Panc1 (cell line): ENCODE measurements around the gene TGFBRAP1. TPM values are rescaled to one million over a fixed set of nuclear protein-coding genes. Genes with fewer than 3 reads are reported as not detected.

Source experiments
- ATAC-seq: fragments of 200-7000 bp; cut with Tn5 transposase; 2 replicates; pipeline ENCODE4 v1.9.1; 2020; ENCODE audit warnings: mild to moderate bottlenecking, moderate library complexity
- BruUV-seq: library from RNA; stranded (reverse); fragments of 400-500 nt; replicated peaks from 2 replicates; lab custom pipeline; 2021; lab: Mats Ljungman, UMichigan
- CTCF ChIA-PET: fragments of 300-600 bp; sonication (Branson Sonifier 250); formaldehyde crosslinking; loops from one replicate; lab custom pipeline; 2022; ENCODE audit warnings: antibody characterized with exemption; lab: Charles Lee
- POLR2A ChIA-PET: fragments of 300-600 bp; sonication (Branson Sonifier 250); formaldehyde crosslinking; loops from one replicate; lab custom pipeline; 2022; ENCODE audit warnings: antibody characterized with exemption; lab: Charles Lee
- DNase-seq: peaks from one replicate; pipeline ENCODE4 v3.0.0-alpha.2; 2010; ENCODE audit warnings: low read depth, low spot score
- H3K27ac ChIP-seq: 2 replicates; pipeline ENCODE4 v1.5.1; 2011; ENCODE audit warnings: mild to moderate bottlenecking, low read length, inconsistent platforms
- H3K27me3 ChIP-seq: fragments of 200-500 bp; sonication (Bioruptor generic); 2 replicates; pipeline ENCODE4 v1.6.0; 2014; ENCODE audit warnings: low read length, inconsistent platforms; ENCODE audit not compliant: control insufficient read depth, insufficient read depth
- H3K36me3 ChIP-seq: fragments of 200-500 bp; sonication (Bioruptor generic); 2 replicates; pipeline ENCODE4 v1.5.1; 2014; ENCODE audit warnings: inconsistent platforms, mild to moderate bottlenecking, low read length, moderate library complexity; ENCODE audit not compliant: control insufficient read depth, insufficient read depth
- H3K4me1 ChIP-seq: 2 replicates; pipeline ENCODE4 v1.5.1; 2011; ENCODE audit warnings: inconsistent platforms, mild to moderate bottlenecking, low read length, moderate library complexity; ENCODE audit not compliant: control insufficient read depth, insufficient read depth
- H3K4me3 ChIP-seq, 2 experiments: 2 replicates each; pipeline ENCODE4 v1.5.1; 2011 to 2012; ENCODE audit warnings: low read depth in 2 of 2, low read length in 2 of 2, mild to moderate bottlenecking in 2 of 2, inconsistent platforms in 1 of 2, moderate library complexity in 1 of 2
- H3K9me3 ChIP-seq: fragments of 200-500 bp; sonication (Bioruptor generic); 2 replicates; pipeline ENCODE4 v1.5.1; 2014; ENCODE audit warnings: low read depth, mild to moderate bottlenecking, inconsistent platforms, low read length, moderate library complexity; ENCODE audit not compliant: control insufficient read depth, insufficient read depth
- CTCF ChIP-seq: fragments of 450-650 bp; IDR thresholded peaks from 2 replicates; pipeline ENCODE4 v1.5.1; 2017; ENCODE audit warnings: mild to moderate bottlenecking
- POLR2AphosphoS5 ChIP-seq: IDR thresholded peaks from 2 replicates; pipeline ENCODE4 v1.6.1; 2012; ENCODE audit warnings: mild to moderate bottlenecking, low read depth, low read length, moderate library complexity
- SIN3A ChIP-seq: IDR thresholded peaks from 2 replicates; pipeline ENCODE4 v1.6.1; 2012; ENCODE audit warnings: low read depth, mild to moderate bottlenecking, low read length, moderate library complexity, borderline replicate concordance; ENCODE audit not compliant: insufficient read depth
- TCF7L2 ChIP-seq: IDR thresholded peaks from 2 replicates; pipeline ENCODE4 v1.6.1; 2011; ENCODE audit warnings: mild to moderate bottlenecking, low read depth, low read length, inconsistent platforms
- in situ Hi-C: cut with HindIII; loops from 2 replicates; pipeline ENCODE4 v1.10.0; 2016; ENCODE audit warnings: low sequenced_read_pairs, low pct_unique_long_range_greater_than_20kb
- intact Hi-C: fragments of 100-400 bp; cut with micrococcal nuclease; formaldehyde crosslinking; loops from one replicate; pipeline ENCODE4 v1.10.0; 2022; ENCODE audit not compliant: unreplicated experiment
- total RNA-seq: library from RNA; stranded (reverse); gene quantifications from one replicate; pipeline ENCODE4 v1.2.1, GENCODE V29; 2021; ENCODE audit not compliant: unreplicated experiment
- TF ChIP-seq, protein P1 (sequence below), 2 experiments: IDR thresholded peaks; 2 replicates each; pipeline ENCODE4 v1.6.1; 2011 to 2012; ENCODE audit warnings: low read depth in 2 of 2, control low read depth in 1 of 2, low read length in 1 of 2, mild to moderate bottlenecking in 1 of 2, moderate library complexity in 1 of 2; ENCODE audit not compliant: insufficient read depth in 1 of 2

The TGFBRAP1 gene
- total RNA-seq, 1 experiment from 2014 or later: 32.7 TPM

DNA sequence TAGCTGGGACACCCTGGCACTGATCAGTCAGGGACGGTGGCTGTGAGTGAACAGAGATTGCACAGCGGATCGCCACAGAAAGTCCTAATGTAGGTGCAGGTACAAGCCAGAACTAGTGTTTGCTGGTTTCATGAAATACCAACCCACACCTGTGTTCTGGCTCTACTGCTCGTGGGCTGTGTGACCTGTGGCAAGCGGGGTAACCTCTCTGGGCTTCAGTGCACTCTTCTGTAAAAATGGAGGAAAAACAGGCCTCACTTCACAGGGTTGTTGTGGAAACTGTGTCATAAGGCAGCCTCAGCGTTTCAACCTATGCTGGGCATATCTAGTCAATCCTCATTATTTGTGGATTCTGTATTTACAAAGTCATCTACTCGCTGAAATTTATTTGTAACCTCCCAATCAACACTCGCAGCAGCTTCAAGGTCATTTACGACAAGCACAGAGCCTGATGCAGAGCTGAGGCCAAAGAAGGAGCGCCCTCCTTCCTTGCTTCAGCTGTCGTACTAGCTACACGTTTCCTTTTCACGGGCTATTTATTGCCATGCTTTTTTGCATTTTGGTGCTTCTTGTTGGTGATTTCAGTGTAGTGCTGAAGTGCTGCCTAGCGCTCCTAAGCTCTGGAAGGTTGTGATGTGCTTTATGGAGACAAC lies 58.0 kb downstream of the TGFBRAP1 start:
- Histone ChIP-seq H3K4me1 (no peaks in the 10 kb centered on the region), H3K27ac (no peak overlapping the region), H3K4me3 (no peak overlapping the region), H3K27me3 (no peaks in the 10 kb centered on the region), H3K9me3 (no peaks in the 10 kb centered on the region), H3K36me3 (peaks cover 15% of the 10 kb centered on the region)
- BruUV-seq: no TSS peak
- intact Hi-C loops (no loop called here), in situ Hi-C loops (no loop called here)
- CTCF ChIA-PET: interaction anchor here (0.6 kb wide), 1 partner anchor 50 kb away, joined by 3 read pairs; no protein-coding TSS in a partner anchor
- POLR2A ChIA-PET: no interaction called here
- ATAC-seq: no peak
- no peak for DNase-seq
- TF ChIP-seq CTCF: no peak
- no peak for TF ChIP-seq POLR2AphosphoS5
- no peak for TF ChIP-seq SIN3A
- TF ChIP-seq TCF7L2: no peak
- TF ChIP-seq, protein P1, sequence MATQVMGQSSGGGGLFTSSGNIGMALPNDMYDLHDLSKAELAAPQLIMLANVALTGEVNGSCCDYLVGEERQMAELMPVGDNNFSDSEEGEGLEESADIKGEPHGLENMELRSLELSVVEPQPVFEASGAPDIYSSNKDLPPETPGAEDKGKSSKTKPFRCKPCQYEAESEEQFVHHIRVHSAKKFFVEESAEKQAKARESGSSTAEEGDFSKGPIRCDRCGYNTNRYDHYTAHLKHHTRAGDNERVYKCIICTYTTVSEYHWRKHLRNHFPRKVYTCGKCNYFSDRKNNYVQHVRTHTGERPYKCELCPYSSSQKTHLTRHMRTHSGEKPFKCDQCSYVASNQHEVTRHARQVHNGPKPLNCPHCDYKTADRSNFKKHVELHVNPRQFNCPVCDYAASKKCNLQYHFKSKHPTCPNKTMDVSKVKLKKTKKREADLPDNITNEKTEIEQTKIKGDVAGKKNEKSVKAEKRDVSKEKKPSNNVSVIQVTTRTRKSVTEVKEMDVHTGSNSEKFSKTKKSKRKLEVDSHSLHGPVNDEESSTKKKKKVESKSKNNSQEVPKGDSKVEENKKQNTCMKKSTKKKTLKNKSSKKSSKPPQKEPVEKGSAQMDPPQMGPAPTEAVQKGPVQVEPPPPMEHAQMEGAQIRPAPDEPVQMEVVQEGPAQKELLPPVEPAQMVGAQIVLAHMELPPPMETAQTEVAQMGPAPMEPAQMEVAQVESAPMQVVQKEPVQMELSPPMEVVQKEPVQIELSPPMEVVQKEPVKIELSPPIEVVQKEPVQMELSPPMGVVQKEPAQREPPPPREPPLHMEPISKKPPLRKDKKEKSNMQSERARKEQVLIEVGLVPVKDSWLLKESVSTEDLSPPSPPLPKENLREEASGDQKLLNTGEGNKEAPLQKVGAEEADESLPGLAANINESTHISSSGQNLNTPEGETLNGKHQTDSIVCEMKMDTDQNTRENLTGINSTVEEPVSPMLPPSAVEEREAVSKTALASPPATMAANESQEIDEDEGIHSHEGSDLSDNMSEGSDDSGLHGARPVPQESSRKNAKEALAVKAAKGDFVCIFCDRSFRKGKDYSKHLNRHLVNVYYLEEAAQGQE (IDR thresholded peaks at IDR 0.05; ENCODE audit: insufficient read depth in 1 of 2, low read depth in 2 of 2, low read length in 1 of 2): no peak

- intact Hi-C loops: no loop called here
Observed at GRCh38 chr2:105269426-105269825, 60.1 kb downstream of the TGFBRAP1 start.

More at GRCh38 chr2:105269426-105269825, 60.1 kb downstream of the TGFBRAP1 start:
- no peak for ATAC-seq
- in situ Hi-C loops: no loop called here
- H3K36me3 ChIP-seq: peaks cover 12% of the 10 kb centered on the region
- H3K27ac ChIP-seq: no peak overlapping the region
- H3K27me3 ChIP-seq: no peaks in the 10 kb centered on the region
- POLR2A ChIA-PET: interaction anchor here (0.5 kb wide), 1 partner anchor 407 kb away, joined by 3 read pairs; no protein-coding TSS in a partner anchor
- CTCF ChIA-PET: no interaction called here
- H3K4me3 ChIP-seq: no peak overlapping the region
- DNase-seq: no peak
- H3K9me3 ChIP-seq: no peaks in the 10 kb centered on the region
- no peak for TF ChIP-seq SIN3A
- no peak for TF ChIP-seq TCF7L2
- TF ChIP-seq, protein P1 (IDR thresholded peaks at IDR 0.05; ENCODE audit: insufficient read depth in 1 of 2, low read depth in 2 of 2, low read length in 1 of 2): no peak
- TF ChIP-seq CTCF: no peak
- TF ChIP-seq POLR2AphosphoS5: no peak
- BruUV-seq: no TSS peak
- no peaks in the 10 kb centered on the region for H3K4me1 ChIP-seq
